Type B pancreatic cell (in vitro differentiated cells): ENCODE measurements around the gene MERTK. TPM values are rescaled to one million over a fixed set of nuclear protein-coding genes. Genes with fewer than 3 reads are reported as not detected.
A peak's percentile ranks its signal among the peaks of the same experiment; 100 is the strongest.

Experiments used
- DNase-seq: peaks from one replicate; pipeline ENCODE4 v3.0.0; 2021; ENCODE audit warnings: mixed read lengths; ENCODE audit not compliant: unreplicated experiment; ENCODE audit errors: extremely low spot score
- H3K27ac Mint-ChIP-seq: 2 replicates; pipeline ENCODE4 v1.8.0; 2021; ENCODE audit warnings: mild to moderate bottlenecking, mixed read lengths
- H3K27me3 Mint-ChIP-seq: 2 replicates; pipeline ENCODE4 v1.8.0; 2021; ENCODE audit warnings: mixed read lengths
- H3K36me3 Mint-ChIP-seq: 2 replicates; pipeline ENCODE4 v1.8.0; 2021; ENCODE audit warnings: mixed read lengths
- H3K4me1 Mint-ChIP-seq: one replicate; pipeline ENCODE4 v1.8.0; 2021; ENCODE audit warnings: mixed read lengths; ENCODE audit not compliant: unreplicated experiment
- H3K4me3 Mint-ChIP-seq: 2 replicates; pipeline ENCODE4 v1.8.0; 2021; ENCODE audit warnings: mild to moderate bottlenecking, mixed read lengths
- H3K9me3 Mint-ChIP-seq: 2 replicates; pipeline ENCODE4 v1.8.0; 2021; ENCODE audit warnings: mixed read lengths
- CTCF ChIP-seq: fragments of 200-600 bp; sonication (generic); conservative IDR thresholded peaks from 2 replicates; pipeline ENCODE4 v1.5.0; 2021; ENCODE audit warnings: antibody characterized with exemption, mild to moderate bottlenecking
- total RNA-seq: library from RNA; stranded (reverse); gene quantifications from 2 replicates; pipeline ENCODE4 v1.2.1, GENCODE V29; 2021; ENCODE audit warnings: low replicate concordance

The MERTK gene
- total RNA-seq, 1 donor from 2014 or later, result 25.7 TPM

DNA sequence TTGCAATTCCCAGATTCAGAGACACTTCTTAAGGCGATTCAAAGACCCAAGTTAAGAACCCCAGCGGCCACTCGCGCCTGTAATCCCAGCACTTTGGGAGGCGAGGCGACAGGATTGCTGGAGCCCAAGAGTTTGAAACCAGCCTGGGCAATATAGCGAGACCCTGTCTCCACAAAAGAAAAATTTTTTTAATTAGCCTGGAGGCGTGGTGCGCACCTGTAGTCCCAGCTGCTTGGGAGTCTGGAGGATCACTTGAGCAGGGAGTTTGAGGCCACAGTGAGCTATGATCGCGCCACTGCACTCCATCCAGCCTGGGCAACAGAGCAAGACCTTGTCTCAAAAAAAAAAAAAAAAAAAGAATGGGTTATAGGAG lies 13.8 kb upstream of the MERTK start:
- Mint-ChIP-seq H3K9me3 (no peaks in the 10 kb centered on the region), H3K27me3 (no peaks in the 10 kb centered on the region), H3K36me3 (no peaks in the 10 kb centered on the region), H3K4me3 (peak overlapping the region; percentile 94), H3K4me1 (peaks cover 10% of the 10 kb centered on the region), H3K27ac (peak overlapping the region; percentile 94)
- peak; percentile 49 for TF ChIP-seq CTCF
- no peak for DNase-seq

- DNase-seq, result no peak
- TF ChIP-seq CTCF, result no peak
- Mint-ChIP-seq H3K9me3 (no peaks in the 10 kb centered on the region), H3K4me1 (peaks cover 15% of the 10 kb centered on the region), H3K27me3 (no peaks in the 10 kb centered on the region), H3K27ac (peak overlapping the region; percentile 9), H3K36me3 (no peaks in the 10 kb centered on the region), H3K4me3 (peak overlapping the region; percentile 93)
These were observed 2.4 kb upstream of the MERTK start for GRCh38 chr2:111896024-111896423.

DNA sequence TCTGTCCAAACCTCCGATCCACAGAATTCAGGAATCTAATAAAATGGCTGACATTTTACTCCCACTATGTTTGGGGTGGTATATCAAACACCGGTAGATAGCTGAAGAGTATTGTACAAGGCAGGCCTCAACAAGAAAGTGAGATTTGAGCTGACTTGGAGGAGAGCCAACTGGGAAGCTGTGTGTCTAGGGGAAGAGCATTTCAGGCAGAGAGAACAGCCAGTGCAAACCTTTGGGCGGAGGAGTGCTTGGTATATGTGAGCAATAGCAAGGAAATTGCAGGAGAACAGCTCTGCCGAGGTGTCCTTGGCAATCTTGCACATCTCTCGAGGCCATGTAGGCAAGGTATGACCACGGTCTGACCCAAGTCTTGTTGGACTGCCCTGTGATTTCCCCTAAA lies 1.8 kb upstream of the MERTK start:
- H3K9me3 Mint-ChIP-seq, result no peaks in the 10 kb centered on the region
- no peak for DNase-seq
- H3K36me3 Mint-ChIP-seq, result no peaks in the 10 kb centered on the region
- no peak for TF ChIP-seq CTCF
- H3K27ac Mint-ChIP-seq, result peak overlapping the region; percentile 9
- H3K4me3 Mint-ChIP-seq, result peak overlapping the region; percentile 93
- H3K27me3 Mint-ChIP-seq, result no peaks in the 10 kb centered on the region
- peaks cover 17% of the 10 kb centered on the region for H3K4me1 Mint-ChIP-seq

- no peaks in the 10 kb centered on the region for H3K9me3 Mint-ChIP-seq
- DNase-seq, result no peak
- no peaks in the 10 kb centered on the region for H3K27me3 Mint-ChIP-seq
- H3K4me1 Mint-ChIP-seq, result peaks cover 17% of the 10 kb centered on the region
- H3K36me3 Mint-ChIP-seq, result no peaks in the 10 kb centered on the region
- TF ChIP-seq CTCF, result no peak
- peak overlapping the region; percentile 81 for H3K27ac Mint-ChIP-seq
- H3K4me3 Mint-ChIP-seq, result peak overlapping the region; percentile 93
These were observed 830 bp upstream of the MERTK start for GRCh38 chr2:111897630-111897923.

DNA sequence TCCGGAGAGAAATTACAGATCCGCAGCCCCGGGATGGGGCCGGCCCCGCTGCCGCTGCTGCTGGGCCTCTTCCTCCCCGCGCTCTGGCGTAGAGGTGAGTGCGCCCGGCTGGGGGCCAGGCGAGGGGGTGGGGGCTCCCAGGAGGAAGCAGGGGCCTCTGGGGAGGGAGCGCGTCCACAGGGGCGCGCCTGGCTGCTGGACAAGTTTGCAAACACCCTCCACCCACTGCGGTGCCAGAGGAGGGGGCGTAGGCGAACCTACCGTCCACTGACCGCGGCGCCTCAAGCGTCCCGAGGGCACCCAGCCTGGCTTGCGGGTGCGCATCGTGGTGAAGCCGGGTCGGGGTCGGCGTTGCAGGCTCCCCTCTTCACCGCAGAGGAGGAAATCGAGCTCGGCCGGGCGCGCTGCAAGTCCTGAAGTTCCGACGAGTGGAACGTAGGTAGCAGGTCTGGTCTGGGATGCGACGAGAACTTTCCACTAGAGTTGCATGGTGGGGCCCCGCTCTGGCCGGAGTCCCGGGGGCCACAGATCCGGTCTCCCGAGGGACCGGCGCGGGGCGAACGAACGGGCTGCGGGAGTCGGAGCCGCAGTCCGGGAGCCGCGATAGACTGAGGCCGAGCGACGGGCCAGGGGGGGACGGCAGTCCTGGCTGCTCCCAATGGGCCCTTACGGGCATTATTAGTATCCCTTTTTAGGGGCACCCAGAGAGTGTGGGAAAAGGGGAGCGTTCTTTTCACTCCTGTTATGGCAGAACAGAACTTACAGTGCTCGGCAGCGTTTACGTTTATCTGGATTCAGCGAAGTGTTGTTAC lies 502 bp downstream of the MERTK start:
- Mint-ChIP-seq H3K27ac (peak overlapping the region; percentile 76), H3K36me3 (peaks cover 5% of the 10 kb centered on the region), H3K4me3 (peak overlapping the region; percentile 90), H3K4me1 (peaks cover 29% of the 10 kb centered on the region), H3K27me3 (no peaks in the 10 kb centered on the region), H3K9me3 (no peaks in the 10 kb centered on the region)
- DNase-seq, result no peak
- TF ChIP-seq CTCF, result no peak

DNA sequence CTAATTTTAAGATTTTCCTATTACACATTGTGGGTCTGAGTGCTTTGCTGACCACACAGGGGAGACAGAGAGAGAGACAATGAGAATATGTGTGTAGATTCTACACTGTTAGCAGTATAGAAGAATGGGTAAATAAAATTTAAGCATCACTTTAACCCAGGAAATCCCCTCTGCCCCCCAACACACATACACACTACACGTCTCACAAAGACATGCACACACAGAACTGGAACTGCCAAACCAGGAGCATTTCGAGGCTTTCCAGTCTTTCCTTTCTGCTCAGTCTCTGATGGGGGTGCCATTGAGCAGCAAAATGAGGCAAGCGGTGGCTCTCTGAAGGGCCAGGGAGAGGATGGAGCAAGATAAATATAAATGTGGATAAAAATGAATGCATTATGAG lies 2.5 kb downstream of the MERTK start:
- peak; percentile 54 for TF ChIP-seq CTCF
- DNase-seq, result no peak
- Mint-ChIP-seq H3K27me3 (no peaks in the 10 kb centered on the region), H3K9me3 (no peaks in the 10 kb centered on the region), H3K36me3 (peaks cover 7% of the 10 kb centered on the region), H3K4me1 (peaks cover 33% of the 10 kb centered on the region), H3K27ac (peak overlapping the region; percentile 42), H3K4me3 (peak overlapping the region; percentile 90)
